ENCODE measurements around the gene JAG1.
"Not testable (repeated sequence)": the region's sequence is repeated elsewhere in the genome, so short reads cannot be mapped to it uniquely, and the experiment has no call there.

JAG1 gene

GRCh38 chr20:10605547-10606195 lies 68.1 kb downstream of the JAG1 start:
- DNase-seq, result no peak

- no peak for DNase-seq
Measured at GRCh38 chr20:10604865-10605440, 68.8 kb downstream of the JAG1 start.

GRCh38 chr20:10603971-10604864 lies 69.6 kb downstream of the JAG1 start:
- no peak for DNase-seq

GRCh38 chr20:10603378-10603777 lies 70.4 kb downstream of the JAG1 start:
- DNase-seq, result peak in 1 of 2 experiments; percentile 17

GRCh38 chr20:10602221-10602871 lies 71.5 kb downstream of the JAG1 start:
- DNase-seq, result no peak

- no peak for DNase-seq
Measured at GRCh38 chr20:10597637-10598036, 76.2 kb downstream of the JAG1 start.

- DNase-seq, result no peak
Measured at GRCh38 chr20:10596710-10597121, 77.1 kb downstream of the JAG1 start.

- no peak for DNase-seq
Measured at GRCh38 chr20:10595985-10596384, 77.8 kb downstream of the JAG1 start.

GRCh38 chr20:10595266-10595665 lies 78.5 kb downstream of the JAG1 start:
- no peak for DNase-seq

GRCh38 chr20:10594296-10594868 lies 79.4 kb downstream of the JAG1 start:
- no peak for DNase-seq

GRCh38 chr20:10591946-10592521 lies 81.8 kb downstream of the JAG1 start:
- DNase-seq, result no peak

- DNase-seq, result no peak
Measured at GRCh38 chr20:10590950-10591671, 82.7 kb downstream of the JAG1 start.

- not testable (repeated sequence) for DNase-seq
Measured at GRCh38 chr20:10590446-10590845, 83.4 kb downstream of the JAG1 start.
